GM23248 (cell line): ENCODE measurements around the gene CRB2.

Source experiments
- EZH2 ChIP-seq: fragments of 200-600 bp; sonication (generic); IDR thresholded peaks from 2 replicates; pipeline ENCODE4 v1.6.1; 2018; ENCODE audit warnings: antibody characterized with exemption, mild to moderate bottlenecking; ENCODE audit not compliant: insufficient read depth, poor library complexity, severe bottlenecking
- EZH2phosphoT487 ChIP-seq: fragments of 200-600 bp; sonication (generic); IDR thresholded peaks from 2 replicates; pipeline ENCODE4 v1.6.1; 2018; ENCODE audit warnings: antibody characterized with exemption, moderate library complexity, mild to moderate bottlenecking, low read depth; ENCODE audit not compliant: insufficient read depth

DNA sequence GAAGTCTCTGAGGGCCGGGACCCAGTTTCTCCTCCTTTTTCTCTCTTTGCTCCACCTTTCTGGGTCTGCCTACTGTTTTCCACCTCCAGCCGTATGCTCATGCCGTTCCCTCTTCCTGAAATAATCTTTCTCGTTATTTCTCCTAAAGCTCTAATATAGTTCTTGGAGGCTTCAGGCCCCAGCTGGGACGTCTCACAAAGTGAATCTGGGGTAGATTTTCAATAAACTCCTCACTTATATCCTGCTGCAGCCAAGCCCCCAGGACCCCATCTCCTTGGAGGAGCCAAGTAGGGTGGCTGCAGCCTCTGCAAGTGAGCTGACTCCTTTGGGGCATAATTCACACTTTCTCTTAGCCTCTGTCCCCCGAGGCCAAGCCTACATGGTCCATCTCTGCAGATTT is 14.2 kb upstream of the CRB2 start:
- TF ChIP-seq EZH2: no peak
- no peak for TF ChIP-seq EZH2phosphoT487
